ENCODE results near the gene EOLA2.
A peak's percentile ranks its signal among the peaks of the same experiment; 100 is the strongest.
"Not testable (repeated sequence)": the region's sequence is repeated elsewhere in the genome, so short reads cannot be mapped to it uniquely, and the experiment has no call there.

EOLA2 gene

GRCh38 chrX:149938427-149938880 lies at the start of gene EOLA2:
TSS of gene EOLA2 (minus strand) at chrX:149938491. CDS start at chrX:149933874, 4,617 bp downstream.
- DNase-seq (ENCODE audit: low spot score) (peak; percentile 52), FAIRE-seq (no peak)

- FAIRE-seq = no peak
Observed at GRCh38 chrX:149987613-149988012, 49.3 kb upstream of the EOLA2 start.

GRCh38 chrX:149984411-149984810 lies 46.1 kb upstream of the EOLA2 start:
- no peak for FAIRE-seq
- no peak for DNase-seq (ENCODE audit: low spot score)

More at GRCh38 chrX:149987613-149988012, 49.3 kb upstream of the EOLA2 start:
- no peak for DNase-seq (ENCODE audit: low spot score)

- FAIRE-seq (no peak), DNase-seq (ENCODE audit: low spot score) (no peak)
Observed at GRCh38 chrX:149982310-149982709, 44.0 kb upstream of the EOLA2 start.

- no peak for FAIRE-seq
- no peak for DNase-seq (ENCODE audit: low spot score)
Observed at GRCh38 chrX:149979126-149979644, 40.9 kb upstream of the EOLA2 start.

GRCh38 chrX:149962859-149963757 lies 24.8 kb upstream of the EOLA2 start:
- FAIRE-seq (no peak), DNase-seq (ENCODE audit: low spot score) (peak; percentile 27)

- FAIRE-seq (no peak), DNase-seq (ENCODE audit: low spot score) (no peak)
Observed at GRCh38 chrX:149962010-149962409, 23.7 kb upstream of the EOLA2 start.

GRCh38 chrX:149961572-149961971 lies 23.3 kb upstream of the EOLA2 start:
- FAIRE-seq (no peak), DNase-seq (ENCODE audit: low spot score) (no peak)

- FAIRE-seq (no peak), DNase-seq (ENCODE audit: low spot score) (peak; percentile 6)
Observed at GRCh38 chrX:149950681-149951080, 12.4 kb upstream of the EOLA2 start.

GRCh38 chrX:149949743-149950436 lies 11.6 kb upstream of the EOLA2 start:
- DNase-seq (ENCODE audit: low spot score) = no peak
- FAIRE-seq = no peak

- no peak for FAIRE-seq
- DNase-seq (ENCODE audit: low spot score) = no peak
Observed at GRCh38 chrX:149948016-149948415, 9.7 kb upstream of the EOLA2 start.

- FAIRE-seq = not testable (repeated sequence)
Observed at GRCh38 chrX:149946932-149947331, 8.6 kb upstream of the EOLA2 start.

GRCh38 chrX:149945820-149946219 lies 7.5 kb upstream of the EOLA2 start:
- not testable (repeated sequence) for FAIRE-seq; DNase-seq (ENCODE audit: low spot score)

More at GRCh38 chrX:149946932-149947331, 8.6 kb upstream of the EOLA2 start:
- DNase-seq (ENCODE audit: low spot score) = not testable (repeated sequence)

GRCh38 chrX:149945087-149945670 lies 6.9 kb upstream of the EOLA2 start:
- DNase-seq (ENCODE audit: low spot score); FAIRE-seq: not testable (repeated sequence)

- not testable (repeated sequence) for DNase-seq (ENCODE audit: low spot score); FAIRE-seq
Observed at GRCh38 chrX:149940674-149941024, 2.4 kb upstream of the EOLA2 start.

GRCh38 chrX:149939905-149940673 lies 1.8 kb upstream of the EOLA2 start:
- FAIRE-seq (no peak), DNase-seq (ENCODE audit: low spot score) (peak; percentile 68)

- FAIRE-seq = no peak
- no peak for DNase-seq (ENCODE audit: low spot score)
Observed at GRCh38 chrX:149939655-149939904, 1.3 kb upstream of the EOLA2 start.

GRCh38 chrX:149938881-149939654 lies 777 bp upstream of the EOLA2 start:
- FAIRE-seq = no peak
- DNase-seq (ENCODE audit: low spot score) = peak; percentile 66

- DNase-seq (ENCODE audit: low spot score) (no peak), FAIRE-seq (no peak)
Observed at GRCh38 chrX:149937871-149938426, 342 bp downstream of the EOLA2 start.

- DNase-seq (ENCODE audit: low spot score); FAIRE-seq: not testable (repeated sequence)
Observed at GRCh38 chrX:149937328-149937727, 963 bp downstream of the EOLA2 start.

All from urothelium cell line (cell line).